Nasal cavity respiratory epithelium epithelial cell of viscerocranial mucosa (primary cell): Measurements from ENCODE around the gene CRYZ. TPM values are rescaled to one million over a fixed set of nuclear protein-coding genes. Genes with fewer than 3 reads are reported as not detected.

Experiments used
- total RNA-seq: library from RNA; depleted of rRNA; stranded (reverse); fragments of >200 nt; gene quantifications from 2 replicates; pipeline ENCODE4 v1.2.3, GENCODE V29; 2014

CRYZ gene
- total RNA-seq = 26.3 and 26.9 TPM in 2 replicates

GRCh38 chr1:74732960-74733603 is at the start of gene CRYZ, which contains the start of gene TYW3:
Gene CRYZ, minus strand, starts transcription at chr1:74733050. Its CDS starts 8,229 bp downstream, at chr1:74724821.
Gene TYW3, plus strand, starts transcription at chr1:74733152. Its CDS starts 93 bp downstream, at chr1:74733245.

GRCh38 chr1:74673351-74674111 is 59.3 kb downstream of the CRYZ start, which contains the start of gene ERICH3:
Gene ERICH3, minus strand, starts transcription at chr1:74673792. Its CDS starts 273 bp downstream, at chr1:74673519.

Other genes starting within 250 kb of the CRYZ start
- not detected in 2 replicates for gene LRRC53, start 220.4 kb downstream of the CRYZ start, total RNA-seq
- gene ERICH3, start 59.3 kb downstream of the CRYZ start, total RNA-seq = not detected in 2 replicates
- 9.6 and 17.6 TPM in 2 replicates for gene TYW3, start 102 bp upstream of the CRYZ start, total RNA-seq